Measurements from ENCODE around the gene ELK1. TPM values are rescaled to one million over a fixed set of nuclear protein-coding genes. Genes with fewer than 3 reads are reported as not detected.

Gene ELK1
- total RNA-seq, 1 donor from 2014 or later = 146 TPM

DNA sequence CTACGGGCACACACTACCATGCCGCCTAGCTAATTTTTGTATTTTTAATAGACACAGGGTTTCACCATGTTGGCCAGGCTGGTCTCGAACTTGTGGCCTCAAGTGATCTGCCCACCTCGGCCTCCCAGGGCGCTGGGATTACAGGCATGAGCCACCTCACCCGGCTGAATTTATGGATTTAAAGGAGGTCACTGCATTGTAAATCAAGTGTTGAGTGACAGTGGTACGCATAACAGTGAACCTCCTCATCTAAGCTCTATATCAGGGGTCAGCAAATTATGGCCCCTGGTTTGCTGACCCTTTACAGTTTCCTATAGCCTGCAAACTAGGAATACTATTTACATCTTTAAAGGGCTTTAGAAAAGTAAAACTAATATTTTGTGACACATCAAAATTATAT, 11.2 kb upstream of the ELK1 start:
- peaks cover 0 to 6% of the 10 kb centered on the region in 2 donors for H3K36me3 ChIP-seq
- no peaks in the 10 kb centered on the region for H3K9me3 ChIP-seq
- DNase-seq (ENCODE audit: low spot score in 2 of 2) = no peak
- H3K27ac ChIP-seq = no peak overlapping the region
- TF ChIP-seq, protein P1, sequence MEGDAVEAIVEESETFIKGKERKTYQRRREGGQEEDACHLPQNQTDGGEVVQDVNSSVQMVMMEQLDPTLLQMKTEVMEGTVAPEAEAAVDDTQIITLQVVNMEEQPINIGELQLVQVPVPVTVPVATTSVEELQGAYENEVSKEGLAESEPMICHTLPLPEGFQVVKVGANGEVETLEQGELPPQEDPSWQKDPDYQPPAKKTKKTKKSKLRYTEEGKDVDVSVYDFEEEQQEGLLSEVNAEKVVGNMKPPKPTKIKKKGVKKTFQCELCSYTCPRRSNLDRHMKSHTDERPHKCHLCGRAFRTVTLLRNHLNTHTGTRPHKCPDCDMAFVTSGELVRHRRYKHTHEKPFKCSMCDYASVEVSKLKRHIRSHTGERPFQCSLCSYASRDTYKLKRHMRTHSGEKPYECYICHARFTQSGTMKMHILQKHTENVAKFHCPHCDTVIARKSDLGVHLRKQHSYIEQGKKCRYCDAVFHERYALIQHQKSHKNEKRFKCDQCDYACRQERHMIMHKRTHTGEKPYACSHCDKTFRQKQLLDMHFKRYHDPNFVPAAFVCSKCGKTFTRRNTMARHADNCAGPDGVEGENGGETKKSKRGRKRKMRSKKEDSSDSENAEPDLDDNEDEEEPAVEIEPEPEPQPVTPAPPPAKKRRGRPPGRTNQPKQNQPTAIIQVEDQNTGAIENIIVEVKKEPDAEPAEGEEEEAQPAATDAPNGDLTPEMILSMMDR (IDR thresholded peaks at IDR 0.05) = no peak
- H3K4me1 ChIP-seq = no peaks in the 10 kb centered on the region
- intact Hi-C loops (cut with DNase I) = no loop called here
- no peaks in the 10 kb centered on the region for H3K27me3 ChIP-seq
- H3K4me3 ChIP-seq = no peak overlapping the region

DNA sequence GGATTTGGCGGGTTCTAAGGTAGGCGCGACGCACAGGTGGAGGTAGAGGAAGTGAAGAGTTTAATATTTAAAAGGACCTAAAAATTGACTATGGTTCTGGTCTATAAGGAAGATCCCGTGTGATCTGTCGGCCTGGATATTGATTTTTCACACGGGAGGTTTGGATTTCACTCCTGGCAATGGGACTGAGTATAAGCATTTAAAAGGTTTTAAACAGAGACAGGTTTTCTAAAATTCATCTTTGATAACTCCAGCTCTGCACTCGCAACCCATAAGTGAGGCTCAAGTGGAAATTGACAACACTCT, 9.0 kb upstream of the ELK1 start:
- intact Hi-C loops (cut with DNase I) = loop anchor here (1.0 to 10.0 kb wide), 4 partner anchors 9 to 465 kb away; partner anchors contain the start of genes ELK1, UBA1 and ZNF81
- DNase-seq (ENCODE audit: low spot score in 2 of 2) = no peak
- peaks cover 0 to 8% of the 10 kb centered on the region in 2 donors for H3K36me3 ChIP-seq
- no peaks in the 10 kb centered on the region for H3K4me1 ChIP-seq
- H3K27me3 ChIP-seq = no peaks in the 10 kb centered on the region
- no peaks in the 10 kb centered on the region for H3K9me3 ChIP-seq
- TF ChIP-seq, protein P1 (IDR thresholded peaks at IDR 0.05) = no peak
- H3K4me3 ChIP-seq = peak overlapping the region; percentile 58 to 74
- peak overlapping the region; percentile 95 to 96 for H3K27ac ChIP-seq

DNA sequence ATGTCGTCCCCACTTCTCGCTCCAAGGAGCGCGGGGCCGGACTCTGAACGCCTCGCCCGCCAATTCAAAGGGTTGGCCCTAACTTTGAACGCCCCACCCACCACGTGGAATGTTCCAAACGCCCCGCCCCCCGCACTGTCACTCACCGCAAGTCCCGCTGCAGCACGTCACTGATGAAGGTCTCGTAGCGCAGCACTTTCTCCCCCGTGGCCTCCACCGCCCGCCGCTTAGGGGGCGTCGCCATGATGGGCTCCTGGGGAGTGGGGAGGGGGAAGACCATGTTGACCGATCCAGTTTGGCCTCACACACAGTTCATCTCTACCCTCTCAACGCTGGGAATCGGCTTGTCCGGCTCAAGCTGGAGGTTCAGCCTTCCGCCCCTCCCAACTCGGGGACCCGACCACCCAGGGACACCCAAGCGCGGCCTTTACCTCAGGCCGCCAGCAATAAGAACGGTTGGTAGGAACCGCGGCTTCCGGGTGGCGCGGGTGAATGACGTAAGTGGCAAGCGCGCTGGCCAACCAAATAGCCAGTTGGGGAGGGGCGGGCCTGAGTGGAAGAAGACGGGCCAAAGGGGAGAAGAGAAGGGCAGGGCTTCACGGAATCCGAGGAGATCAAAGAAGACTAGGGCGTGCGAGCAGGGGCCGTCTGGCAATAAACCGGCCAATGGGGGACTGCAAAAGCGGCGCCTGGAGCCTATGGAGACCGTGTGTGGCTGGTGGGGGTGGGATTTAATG, 8.5 kb upstream of the ELK1 start, which contains the start of gene UXT:
Gene UXT (minus strand): TSS at position 497 of the 737 bp plus-strand sequence. CDS start 253 bp downstream, at position 244.
- Histone ChIP-seq H3K4me3 (peak within 1 kb of the TSS; percentile 58 to 74), H3K27ac (peak within 1 kb of the TSS; percentile 95 to 96), H3K36me3 (peaks cover 0 to 8% of the 10 kb centered on the region in 2 donors), H3K27me3 (no peaks in the 10 kb centered on the region), H3K9me3 (no peaks in the 10 kb centered on the region), H3K4me1 (no peaks in the 10 kb centered on the region)
- intact Hi-C loops (cut with DNase I) = loop anchor here (1.0 to 10.0 kb wide), 4 partner anchors 9 to 464 kb away; partner anchors contain the start of genes ELK1, UBA1 and ZNF81
- TF ChIP-seq, protein P1 (IDR thresholded peaks at IDR 0.05) = no peak
- DNase-seq (ENCODE audit: low spot score in 2 of 2) = peak; percentile 79 to 96

DNA sequence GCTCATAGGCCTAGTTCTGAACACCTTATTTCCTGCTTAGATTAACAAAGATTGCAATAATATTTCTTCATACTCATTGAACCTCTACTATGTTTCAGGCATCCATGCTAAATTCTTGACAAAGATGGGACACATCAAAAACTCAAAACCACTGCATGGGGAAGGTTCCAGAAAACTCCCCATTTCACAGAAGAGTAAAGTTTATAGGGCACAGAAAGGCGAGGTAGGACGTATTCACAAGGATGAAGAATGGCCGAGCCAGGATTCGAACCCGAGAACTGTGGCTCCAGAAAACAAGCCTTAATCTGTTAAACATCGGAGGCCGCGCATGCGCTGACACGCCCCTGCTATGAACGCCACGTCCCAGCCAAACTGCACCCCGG, 7.9 kb upstream of the ELK1 start:
- H3K4me1 ChIP-seq = no peaks in the 10 kb centered on the region
- intact Hi-C loops (cut with DNase I) = loop anchor here (10.0 kb wide), 3 partner anchors 177 to 463 kb away; partner anchors contain the start of genes UBA1 and ZNF81
- no peaks in the 10 kb centered on the region for H3K9me3 ChIP-seq
- DNase-seq (ENCODE audit: low spot score in 2 of 2) = no peak
- peaks cover 0 to 8% of the 10 kb centered on the region in 2 donors for H3K36me3 ChIP-seq
- TF ChIP-seq, protein P1 (IDR thresholded peaks at IDR 0.05) = no peak
- H3K4me3 ChIP-seq = peak overlapping the region; percentile 58 to 74
- no peaks in the 10 kb centered on the region for H3K27me3 ChIP-seq
- H3K27ac ChIP-seq = peak overlapping the region; percentile 95 to 96

DNA sequence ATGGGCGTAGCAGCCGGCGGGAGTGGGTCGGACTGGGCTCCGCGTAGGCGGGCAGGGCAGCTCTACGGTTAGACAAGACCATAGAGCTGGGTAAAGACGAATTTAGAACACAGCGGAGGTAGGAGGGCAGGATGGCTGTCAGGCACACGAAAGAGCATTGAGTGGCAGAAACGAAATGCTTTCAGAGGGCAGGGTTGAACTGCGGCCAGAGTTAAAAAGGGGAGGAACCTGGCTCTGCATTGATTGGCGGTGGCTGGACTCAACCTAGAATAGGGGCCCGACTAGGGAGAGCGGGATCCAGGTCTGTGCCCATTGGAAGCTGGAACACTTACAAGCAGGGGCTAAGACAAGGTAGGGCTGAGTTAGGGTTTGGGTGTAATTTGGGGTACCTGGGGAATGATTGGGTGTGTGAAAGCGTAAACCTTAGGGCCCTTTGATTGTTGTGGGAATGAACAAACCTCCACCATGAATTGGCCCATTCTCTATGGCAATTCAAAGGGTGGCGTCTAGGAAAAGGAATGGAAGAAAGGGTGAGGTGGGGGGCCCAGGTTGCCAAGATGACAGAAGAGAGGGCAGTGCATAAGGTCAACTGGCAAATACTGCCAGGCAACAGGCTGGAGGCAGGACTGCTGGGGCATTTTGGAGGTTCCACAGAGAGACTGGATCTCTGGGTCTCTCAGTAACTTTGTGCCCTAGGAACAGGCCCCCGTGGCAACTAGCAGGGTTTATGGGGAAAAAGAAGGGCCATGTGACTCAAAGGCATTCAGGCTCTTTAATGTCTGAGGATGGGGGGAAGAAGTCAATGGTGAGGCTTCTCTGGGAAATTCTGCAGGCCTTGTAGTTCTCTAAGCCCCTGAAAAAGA, 911 bp upstream of the ELK1 start:
- H3K27me3 ChIP-seq = no peaks in the 10 kb centered on the region
- TF ChIP-seq, protein P1 (IDR thresholded peaks at IDR 0.05) = no peak
- intact Hi-C loops (cut with DNase I) = loop anchor here (2.0 to 10.0 kb wide), 8 partner anchors 90 to 456 kb away; partner anchors contain the start of genes ARAF, UBA1, USP11 and ZNF41
- H3K36me3 ChIP-seq = no peaks in the 10 kb centered on the region
- peak overlapping the region; percentile 38 to 54 for H3K4me3 ChIP-seq
- DNase-seq (ENCODE audit: low spot score in 2 of 2) = no peak
- H3K4me1 ChIP-seq = peaks cover 0 to 7% of the 10 kb centered on the region in 2 donors
- peak overlapping the region; percentile 82 to 87 for H3K27ac ChIP-seq
- H3K9me3 ChIP-seq = no peaks in the 10 kb centered on the region

Measured in ascending aorta (tissue), 2 donors.